ENCODE measurements around the gene MINPP1.

GRCh38 chr10:87538092-87539015 lies 33.7 kb downstream of the MINPP1 start:
- TF ChIP-seq CTCF (conservative IDR thresholded peaks at IDR 0.05; ENCODE audit: low read depth, low read length), result no peak
- no peak for TF ChIP-seq MAZ (IDR thresholded peaks at IDR 0.05; ENCODE audit: borderline replicate concordance, low read depth, low read length)
- TF ChIP-seq ELK1 (IDR thresholded peaks at IDR 0.05; ENCODE audit: borderline replicate concordance, low read depth, low read length), result no peak
- TF ChIP-seq POLR2A (IDR thresholded peaks at IDR 0.05; ENCODE audit: low read depth, low read length), result no peak
- no peak for TF ChIP-seq CHD1 (IDR thresholded peaks at IDR 0.05; ENCODE audit: low read depth, low read length)
- TF ChIP-seq RFX5 (IDR thresholded peaks at IDR 0.05; ENCODE audit: low read depth, low read length), result no peak
- no peak for TF ChIP-seq NFE2L2 (IDR thresholded peaks at IDR 0.05; ENCODE audit: low read depth, low read length)
- TF ChIP-seq RAD21 (IDR thresholded peaks at IDR 0.05; ENCODE audit: low read length), result no peak
- no peak for TF ChIP-seq BHLHE40 (IDR thresholded peaks at IDR 0.05; ENCODE audit: low read depth, low read length)
